Stimulated activated CD4-positive, alpha-beta T cell treated with anti-CD3 and anti-CD28 coated beads, Interleukin-4, amount 100 ng/mL, for 24 hours (primary cell): ENCODE results near the gene NEB.
A peak's percentile ranks its signal among the peaks of the same experiment; 100 is the strongest.

Source experiments
- DNase-seq: peaks from one replicate; pipeline ENCODE4 v3.0.0-alpha.2; 2020

The NEB gene

GRCh38 chr2:151691631-151692030 is 42.6 kb downstream of the NEB start:
- no peak for DNase-seq

- DNase-seq = no peak
Measured at GRCh38 chr2:151688719-151689118, 45.6 kb downstream of the NEB start.

GRCh38 chr2:151682459-151683003 is 51.7 kb downstream of the NEB start:
- no peak for DNase-seq

GRCh38 chr2:151681051-151681450 is 53.2 kb downstream of the NEB start:
- no peak for DNase-seq

- no peak for DNase-seq
Measured at GRCh38 chr2:151679994-151680393, 54.3 kb downstream of the NEB start.

- DNase-seq = no peak
Measured at GRCh38 chr2:151678849-151679248, 55.4 kb downstream of the NEB start.

- no peak for DNase-seq
Measured at GRCh38 chr2:151673016-151673415, 61.3 kb downstream of the NEB start.

GRCh38 chr2:151672277-151672676 is 62.0 kb downstream of the NEB start:
- DNase-seq = no peak

GRCh38 chr2:151670846-151671597 is 63.3 kb downstream of the NEB start:
- DNase-seq = no peak

GRCh38 chr2:151670346-151670745 is 63.9 kb downstream of the NEB start:
- no peak for DNase-seq

- peak; percentile 18 for DNase-seq
Measured at GRCh38 chr2:151669585-151670081, 64.6 kb downstream of the NEB start.

GRCh38 chr2:151668737-151669136 is 65.5 kb downstream of the NEB start:
- no peak for DNase-seq

- DNase-seq = no peak
Measured at GRCh38 chr2:151665959-151666358, 68.3 kb downstream of the NEB start.

GRCh38 chr2:151664520-151664919 is 69.8 kb downstream of the NEB start:
- no peak for DNase-seq

- DNase-seq = no peak
Measured at GRCh38 chr2:151661625-151662024, 72.7 kb downstream of the NEB start.

- no peak for DNase-seq
Measured at GRCh38 chr2:151658081-151658480, 76.2 kb downstream of the NEB start.

GRCh38 chr2:151657667-151658076 is 76.6 kb downstream of the NEB start:
- DNase-seq = no peak

- DNase-seq = no peak
Measured at GRCh38 chr2:151655663-151656398, 78.4 kb downstream of the NEB start.

- DNase-seq = no peak
Measured at GRCh38 chr2:151654891-151655290, 79.4 kb downstream of the NEB start.

- no peak for DNase-seq
Measured at GRCh38 chr2:151654085-151654484, 80.2 kb downstream of the NEB start.

- no peak for DNase-seq
Measured at GRCh38 chr2:151651274-151651673, 83.0 kb downstream of the NEB start.

- DNase-seq = no peak
Measured at GRCh38 chr2:151650456-151650855, 83.8 kb downstream of the NEB start.

GRCh38 chr2:151649966-151650365 is 84.3 kb downstream of the NEB start:
- no peak for DNase-seq

- DNase-seq = no peak
Measured at GRCh38 chr2:151649400-151649799, 84.9 kb downstream of the NEB start.
